Kidney epithelial cell (primary cell): ENCODE measurements around the gene FCHSD2. TPM values are rescaled to one million over a fixed set of nuclear protein-coding genes. Genes with fewer than 3 reads are reported as not detected.
"Not testable (repeated sequence)": the region's sequence is repeated elsewhere in the genome, so short reads cannot be mapped to it uniquely, and the experiment has no call there.

Source experiments
- DNase-seq: peaks from one replicate; pipeline ENCODE4 v3.0.0-alpha.2; 2010; ENCODE audit warnings: low read depth
- H3K27me3 ChIP-seq: 2 replicates; pipeline ENCODE4 v1.6.0; 2011; ENCODE audit warnings: low read length; ENCODE audit not compliant: control insufficient read depth, insufficient read depth
- H3K36me3 ChIP-seq: 2 replicates; pipeline ENCODE4 v1.5.1; 2011; ENCODE audit warnings: low read length; ENCODE audit not compliant: control insufficient read depth, insufficient read depth
- H3K4me3 ChIP-seq: 2 replicates; pipeline ENCODE4 v1.5.1; 2011; ENCODE audit warnings: low read depth, mild to moderate bottlenecking, control low read depth, low read length
- CTCF ChIP-seq: IDR thresholded peaks from 2 replicates; pipeline ENCODE4 v1.5.1; 2011; ENCODE audit warnings: mild to moderate bottlenecking, moderate library complexity, low read length, control low read depth, inconsistent platforms; ENCODE audit not compliant: insufficient read depth, poor library complexity, severe bottlenecking
- total RNA-seq: library from RNA; depleted of rRNA; stranded (reverse); fragments of >200 nt; gene quantifications from 2 replicates; pipeline ENCODE4 v1.2.3, GENCODE V29; 2015

FCHSD2 gene
- total RNA-seq, 1 donor from 2014 or later: 13.2 TPM

- Histone ChIP-seq H3K36me3 (no peaks in the 10 kb centered on the region), H3K4me3 (peak within 1 kb of the TSS; percentile 68), H3K27me3 (no peaks in the 10 kb centered on the region)
- TF ChIP-seq CTCF: no peak
- DNase-seq: no peak
Measured at GRCh38 chr11:72814286-72815109, 327.6 kb downstream of the FCHSD2 start, which contains the start of gene ATG16L2. TSS of gene ATG16L2 (plus strand) at chr11:72814411. CDS start at chr11:72814446, 35 bp downstream.

GRCh38 chr11:72813740-72814285 is 328.3 kb downstream of the FCHSD2 start:
- no peaks in the 10 kb centered on the region for H3K36me3 ChIP-seq
- no peak for DNase-seq
- peak overlapping the region; percentile 68 for H3K4me3 ChIP-seq

GRCh38 chr11:72812967-72813739 is 329.0 kb downstream of the FCHSD2 start:
- Histone ChIP-seq H3K4me3 (peak overlapping the region; percentile 68), H3K36me3 (no peaks in the 10 kb centered on the region), H3K27me3 (no peaks in the 10 kb centered on the region)
- DNase-seq: no peak
- peak; percentile 72 for TF ChIP-seq CTCF

More at GRCh38 chr11:72813740-72814285, 328.3 kb downstream of the FCHSD2 start:
- no peak for TF ChIP-seq CTCF
- no peaks in the 10 kb centered on the region for H3K27me3 ChIP-seq

- no peak for TF ChIP-seq CTCF
- no peak for DNase-seq
- H3K27me3 ChIP-seq: no peaks in the 10 kb centered on the region
- peak overlapping the region; percentile 68 for H3K4me3 ChIP-seq
- no peaks in the 10 kb centered on the region for H3K36me3 ChIP-seq
Measured at GRCh38 chr11:72812604-72812966, 329.5 kb downstream of the FCHSD2 start.

GRCh38 chr11:72811686-72812085 is 330.4 kb downstream of the FCHSD2 start:
- H3K27me3 ChIP-seq, H3K4me3 ChIP-seq, DNase-seq, H3K36me3 ChIP-seq: not testable (repeated sequence)

GRCh38 chr11:72808331-72808798 is 333.8 kb downstream of the FCHSD2 start:
- no peaks in the 10 kb centered on the region for H3K36me3 ChIP-seq
- no peak overlapping the region for H3K4me3 ChIP-seq
- no peak for TF ChIP-seq CTCF
- no peaks in the 10 kb centered on the region for H3K27me3 ChIP-seq
- DNase-seq: no peak
